Dedifferentiated amniotic fluid mesenchymal stem cell (primary cell): ENCODE data around the gene MRFAP1.
"Not testable (repeated sequence)": the region's sequence is repeated elsewhere in the genome, so short reads cannot be mapped to it uniquely, and the experiment has no call there.

Experiments used
- DNase-seq: peaks from one replicate; pipeline ENCODE4 v3.0.0-alpha.2; 2016; ENCODE audit errors: extremely low spot score

The MRFAP1 gene

GRCh38 chr4:6633091-6633906 lies 7.2 kb upstream of the MRFAP1 start:
- DNase-seq, result no peak

GRCh38 chr4:6634746-6635145 lies 5.7 kb upstream of the MRFAP1 start:
- no peak for DNase-seq

- DNase-seq, result no peak
Measured at GRCh38 chr4:6639137-6639680, 1.3 kb upstream of the MRFAP1 start.

- peak; percentile 43 for DNase-seq
Measured at GRCh38 chr4:6641164-6641970, 882 bp downstream of the MRFAP1 start.

- DNase-seq, result no peak
Measured at GRCh38 chr4:6641971-6642320, 1.5 kb downstream of the MRFAP1 start.

- DNase-seq, result no peak
Measured at GRCh38 chr4:6643141-6643847, 2.8 kb downstream of the MRFAP1 start.

GRCh38 chr4:6644792-6645530 lies 4.5 kb downstream of the MRFAP1 start:
- DNase-seq, result no peak

GRCh38 chr4:6647169-6647568 lies 6.7 kb downstream of the MRFAP1 start:
- no peak for DNase-seq

- no peak for DNase-seq
Measured at GRCh38 chr4:6647582-6648230, 7.2 kb downstream of the MRFAP1 start.

GRCh38 chr4:6649216-6649615 lies 8.7 kb downstream of the MRFAP1 start:
- DNase-seq, result no peak

- DNase-seq, result not testable (repeated sequence)
Measured at GRCh38 chr4:6654211-6654610, 13.7 kb downstream of the MRFAP1 start.

GRCh38 chr4:6655291-6655690 lies 14.8 kb downstream of the MRFAP1 start:
- DNase-seq, result not testable (repeated sequence)

GRCh38 chr4:6655924-6656323 lies 15.4 kb downstream of the MRFAP1 start:
- DNase-seq, result no peak

GRCh38 chr4:6657242-6658208 lies 17.0 kb downstream of the MRFAP1 start:
- no peak for DNase-seq

- no peak for DNase-seq
Measured at GRCh38 chr4:6658209-6658595, 17.7 kb downstream of the MRFAP1 start.

- DNase-seq, result no peak
Measured at GRCh38 chr4:6658597-6659075, 18.2 kb downstream of the MRFAP1 start.

GRCh38 chr4:6659897-6660296 lies 19.4 kb downstream of the MRFAP1 start:
- DNase-seq, result no peak

GRCh38 chr4:6660430-6660829 lies 19.9 kb downstream of the MRFAP1 start:
- no peak for DNase-seq

- no peak for DNase-seq
Measured at GRCh38 chr4:6662591-6662990, 22.1 kb downstream of the MRFAP1 start.
